Breast epithelium (tissue), 4 donors: Measurements from ENCODE around the gene ATG9B. TPM values are rescaled to one million over a fixed set of nuclear protein-coding genes. Genes with fewer than 3 reads are reported as not detected.

Source experiments
- DNase-seq, 2 donors: peaks; one replicate each; pipeline ENCODE4 v3.0.0-alpha.2; 2019; ENCODE audit warnings: low spot score in 2 of 2
- H3K27ac ChIP-seq, 2 donors: fragments of 200-600 bp; sonication (generic) in 1 of 2; one replicate each; pipeline ENCODE4 v1.5.1; 2016 to 2019; ENCODE audit warnings: mild to moderate bottlenecking in 1 of 2
- H3K27me3 ChIP-seq, 2 donors: fragments of 200-600 bp; sonication (generic) in 1 of 2; one replicate each; pipeline versions ENCODE4 v1.5.1 to v1.6.0; 2017 to 2019; ENCODE audit warnings: control low read depth in 1 of 2, mild to moderate bottlenecking in 1 of 2
- H3K36me3 ChIP-seq: fragments of 200-600 bp; one replicate; pipeline ENCODE4 v1.5.1; 2019
- H3K4me1 ChIP-seq, 2 donors: fragments of 200-600 bp; sonication (generic); one replicate each; pipeline ENCODE4 v1.5.1; 2016 to 2019; ENCODE audit warnings: control low read depth in 1 of 2
- H3K4me3 ChIP-seq, 3 donors: fragments of 200-600 bp; sonication (generic); 1 replicate in 2 of 3; 2 replicates in 1 of 3; pipeline ENCODE4 v1.5.1; 2016 to 2019; ENCODE audit warnings: mild to moderate bottlenecking in 3 of 3, moderate library complexity in 2 of 3
- H3K9me3 ChIP-seq, 2 donors: fragments of 200-600 bp; sonication (generic) in 1 of 2; one replicate each; pipeline ENCODE4 v1.5.1; 2016 to 2019; ENCODE audit warnings: control low read depth in 1 of 2
- CTCF ChIP-seq, 3 donors: fragments of 450-650 bp; IDR thresholded peaks; one replicate each; pipeline ENCODE4 v1.5.1; 2016 to 2017; ENCODE audit warnings: antibody characterized with exemption in 3 of 3, mild to moderate bottlenecking in 3 of 3, moderate library complexity in 3 of 3
- POLR2A ChIP-seq: fragments of 450-650 bp; IDR thresholded peaks from one replicate; pipeline ENCODE4 v1.6.1; 2016; ENCODE audit warnings: antibody characterized with exemption, mild to moderate bottlenecking, moderate library complexity
- POLR2AphosphoS5 ChIP-seq, 3 donors: sonication (generic); formaldehyde crosslinking; IDR thresholded peaks; one replicate each; pipeline ENCODE4 v1.6.1; 2017; ENCODE audit warnings: antibody characterized with exemption in 3 of 3
- intact Hi-C: fragments of 100-400 bp; cut with DNase I; formaldehyde crosslinking; loops from one replicate; pipeline ENCODE4 v1.15.1; 2023; ENCODE audit warnings: low total_unique reads
- total RNA-seq, 3 donors: library from RNA; depleted of rRNA; stranded (reverse); fragments of >200 nt; gene quantifications; one replicate each; pipeline ENCODE4 v1.1.0, GENCODE V29; 2016

ATG9B gene
- total RNA-seq, 3 donors from 2014 or later = 0.44 to 2.0 TPM; not detected in 1

GRCh38 chr7:151010307-151011096 lies 13.8 kb downstream of the ATG9B start:
- TF ChIP-seq POLR2AphosphoS5 (IDR thresholded peaks at IDR 0.05) (no peak), POLR2A (no peak), CTCF (IDR thresholded peaks at IDR 0.05) (no peak)
- peak overlapping the region in 1 of 2 donors; percentile 32 for H3K27ac ChIP-seq
- no peaks in the 10 kb centered on the region for H3K9me3 ChIP-seq
- intact Hi-C loops = loop anchor here (10.0 kb wide), 1 partner anchor 104 kb away; no protein-coding TSS in a partner anchor
- no peaks in the 10 kb centered on the region for H3K36me3 ChIP-seq
- H3K4me1 ChIP-seq = no peaks in the 10 kb centered on the region
- H3K4me3 ChIP-seq = no peak overlapping the region
- peaks cover 2 to 37% of the 10 kb centered on the region in 2 donors for H3K27me3 ChIP-seq
- no peak for DNase-seq

GRCh38 chr7:151010037-151010306 lies 14.3 kb downstream of the ATG9B start:
- TF ChIP-seq POLR2A = no peak
- TF ChIP-seq POLR2AphosphoS5 (IDR thresholded peaks at IDR 0.05) = no peak
- TF ChIP-seq CTCF (IDR thresholded peaks at IDR 0.05) = no peak
- Histone ChIP-seq H3K9me3 (no peaks in the 10 kb centered on the region), H3K36me3 (no peaks in the 10 kb centered on the region), H3K27me3 (peaks cover 2 to 37% of the 10 kb centered on the region in 2 donors), H3K27ac (no peak overlapping the region), H3K4me3 (no peak overlapping the region), H3K4me1 (no peaks in the 10 kb centered on the region)
- intact Hi-C loops = loop anchor here (10.0 kb wide), 1 partner anchor 105 kb away; no protein-coding TSS in a partner anchor
- no peak for DNase-seq

GRCh38 chr7:151009327-151010036 lies 14.8 kb downstream of the ATG9B start:
- no peak overlapping the region for H3K27ac ChIP-seq
- no peaks in the 10 kb centered on the region for H3K9me3 ChIP-seq
- H3K4me3 ChIP-seq = no peak overlapping the region
- H3K27me3 ChIP-seq = peaks cover 2 to 37% of the 10 kb centered on the region in 2 donors
- TF ChIP-seq CTCF (IDR thresholded peaks at IDR 0.05) (no peak), POLR2AphosphoS5 (IDR thresholded peaks at IDR 0.05) (no peak), POLR2A (no peak)
- no peaks in the 10 kb centered on the region for H3K4me1 ChIP-seq
- intact Hi-C loops = loop anchor here (10.0 kb wide), 1 partner anchor 105 kb away; no protein-coding TSS in a partner anchor
- no peak for DNase-seq
- no peaks in the 10 kb centered on the region for H3K36me3 ChIP-seq

GRCh38 chr7:151008511-151009323 lies 15.6 kb downstream of the ATG9B start:
- DNase-seq = peak in 1 of 2 donors; percentile 27
- intact Hi-C loops = no loop called here
- no peak overlapping the region for H3K27ac ChIP-seq
- no peaks in the 10 kb centered on the region for H3K9me3 ChIP-seq
- peak overlapping the region in 2 of 3 donors; percentile 34 to 42 for H3K4me3 ChIP-seq
- no peaks in the 10 kb centered on the region for H3K4me1 ChIP-seq
- H3K27me3 ChIP-seq = peaks cover 2 to 37% of the 10 kb centered on the region in 2 donors
- H3K36me3 ChIP-seq = no peaks in the 10 kb centered on the region
- TF ChIP-seq POLR2AphosphoS5 (IDR thresholded peaks at IDR 0.05) = no peak
- TF ChIP-seq CTCF (IDR thresholded peaks at IDR 0.05) = peak in 2 of 3 donors; percentile 39 to 49
- TF ChIP-seq POLR2A = no peak
